A549 (cell line): Measurements from ENCODE around the gene UVRAG.

ENCODE experiments used
- CHD2 ChIP-seq: fragments of 150-350 bp; IDR thresholded peaks from 2 replicates; pipeline ENCODE4 v1.6.1; 2014; ENCODE audit warnings: low read length; ENCODE audit not compliant: partially characterized antibody
- CTCF ChIP-seq: fragments of >200 bp; sonication (Bioruptor Twin); formaldehyde crosslinking; IDR thresholded peaks from 3 replicates; pipeline ENCODE4 v1.5.1; 2016
- POLR2A ChIP-seq: IDR thresholded peaks from 2 replicates; pipeline ENCODE4 v1.6.1; 2012; ENCODE audit warnings: mild to moderate bottlenecking, low read length

DNA sequence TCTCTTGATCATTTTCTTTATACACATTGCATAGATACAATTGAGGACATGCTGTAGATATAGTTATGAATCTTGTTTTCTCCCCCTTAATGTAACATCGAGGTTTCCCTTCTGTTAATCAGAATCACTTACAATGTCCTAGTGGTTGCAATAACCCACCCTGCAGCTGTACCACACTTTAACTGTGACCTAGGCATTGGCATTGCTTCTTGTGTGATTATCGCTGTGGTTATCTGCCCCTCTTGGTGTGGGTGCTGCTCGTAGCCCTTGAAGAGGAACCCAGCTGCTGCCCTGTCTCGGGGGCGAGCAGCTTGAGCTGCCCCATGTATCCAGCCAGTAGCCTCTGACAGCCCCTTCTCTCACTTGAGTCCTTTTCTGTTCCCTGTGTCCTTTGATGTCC is 44.9 kb upstream of the UVRAG start:
- no peak for TF ChIP-seq POLR2A
- no peak for TF ChIP-seq CTCF
- no peak for TF ChIP-seq CHD2
